Thymus (tissue), 11 donors: ENCODE data around the gene PIP5K1C. TPM values are rescaled to one million over a fixed set of nuclear protein-coding genes. Genes with fewer than 3 reads are reported as not detected.

Experiments used
- DNase-seq, 9 donors: peaks; one replicate each; pipeline ENCODE4 v3.0.0-alpha.2; 2013; ENCODE audit warnings: low spot score in 9 of 9, low read depth in 6 of 9, missing footprints in 1 of 9
- H3K27ac ChIP-seq, 2 donors: one replicate each; pipeline ENCODE4 v1.5.1; 2013; ENCODE audit warnings: control low read depth in 1 of 2, low read depth in 1 of 2, low read length in 1 of 2, mild to moderate bottlenecking in 1 of 2, moderate library complexity in 1 of 2
- H3K27me3 ChIP-seq, 2 donors: one replicate each; pipeline ENCODE4 v1.5.1; 2013; ENCODE audit warnings: low read length in 1 of 2; ENCODE audit not compliant: control insufficient read depth in 2 of 2, insufficient read depth in 1 of 2
- H3K36me3 ChIP-seq, 2 donors: one replicate each; pipeline ENCODE4 v1.5.1; 2013; ENCODE audit warnings: low read length in 1 of 2, mild to moderate bottlenecking in 1 of 2, moderate library complexity in 1 of 2; ENCODE audit not compliant: control insufficient read depth in 2 of 2, insufficient read depth in 2 of 2
- H3K4me1 ChIP-seq, 2 donors: one replicate each; pipeline ENCODE4 v1.5.1; 2013; ENCODE audit warnings: low read length in 2 of 2; ENCODE audit not compliant: control insufficient read depth in 2 of 2, insufficient read depth in 2 of 2
- H3K4me3 ChIP-seq, 2 donors: one replicate each; pipeline ENCODE4 v1.5.1; 2013; ENCODE audit warnings: low read length in 2 of 2, control low read depth in 1 of 2, mild to moderate bottlenecking in 1 of 2
- H3K9me3 ChIP-seq, 2 donors: one replicate each; pipeline ENCODE4 v1.5.1; 2013; ENCODE audit warnings: low read length in 1 of 2, mild to moderate bottlenecking in 1 of 2; ENCODE audit not compliant: control insufficient read depth in 2 of 2, insufficient read depth in 1 of 2
- WGBS: extraction: QIAGEN DNeasy Blood & Tissue Kit; methylation state at CpG from one replicate; pipeline ENCODE4 v1.1.7; 2013; 5-methylcytosine and 5-hydroxymethylcytosine counted together
- polyA plus RNA-seq: library from polyadenylated mRNA; stranded (reverse); fragments of 200-250 nt; gene quantifications from one replicate; pipeline ENCODE4 v1.2.3, GENCODE V29; 2013
- total RNA-seq: library from RNA; stranded (reverse); fragments of 120-200 nt; gene quantifications from one replicate; pipeline ENCODE4 v1.2.4, GENCODE V29; 2013
- donor health status: healthy.

PIP5K1C gene
- total and polyA plus RNA-seq, 2 donors, result 3.4 to 14.0 TPM

DNA sequence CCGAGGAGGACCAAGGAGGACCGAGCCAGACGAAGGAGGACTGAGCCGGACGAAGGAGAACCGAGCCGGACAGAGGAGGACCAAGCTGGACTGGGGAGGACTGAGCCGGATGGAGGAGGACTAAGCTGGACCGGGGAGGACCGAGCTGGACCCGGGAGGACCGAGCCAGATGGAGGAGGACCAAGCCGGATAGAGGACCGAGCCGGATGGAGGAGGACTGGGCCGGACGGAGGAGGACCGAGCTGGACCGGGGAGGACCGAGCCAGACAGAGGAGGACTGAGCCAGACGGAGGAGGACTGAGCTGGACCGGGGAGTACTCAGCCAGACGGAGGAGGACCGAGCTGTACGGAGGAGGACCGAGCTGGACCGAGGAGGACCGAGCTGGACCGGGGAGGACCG lies 3.2 kb downstream of the PIP5K1C start:
- Histone ChIP-seq H3K4me1 (peaks cover 3 to 12% of the 10 kb centered on the region in 2 donors), H3K4me3 (no peak overlapping the region), H3K27ac (no peak overlapping the region), H3K9me3 (no peaks in the 10 kb centered on the region), H3K27me3 (peaks cover 0 to 9% of the 10 kb centered on the region in 2 donors), H3K36me3 (peaks cover 2 to 6% of the 10 kb centered on the region in 2 donors)
- WGBS, result 98% methylated on average over 30 of the region's 30 CpGs
- DNase-seq, result no peak

- H3K36me3 ChIP-seq, result peaks cover 2 to 6% of the 10 kb centered on the region in 2 donors
- 94% methylated on average over 10 of the region's 10 CpGs for WGBS
- peaks cover 3 to 12% of the 10 kb centered on the region in 2 donors for H3K4me1 ChIP-seq
- H3K27me3 ChIP-seq, result peaks cover 0 to 9% of the 10 kb centered on the region in 2 donors
- no peak for DNase-seq
- no peaks in the 10 kb centered on the region for H3K9me3 ChIP-seq
- no peak overlapping the region for H3K27ac ChIP-seq
- no peak overlapping the region for H3K4me3 ChIP-seq
These were observed 3.6 kb downstream of the PIP5K1C start for GRCh38 chr19:3696660-3696995.

DNA sequence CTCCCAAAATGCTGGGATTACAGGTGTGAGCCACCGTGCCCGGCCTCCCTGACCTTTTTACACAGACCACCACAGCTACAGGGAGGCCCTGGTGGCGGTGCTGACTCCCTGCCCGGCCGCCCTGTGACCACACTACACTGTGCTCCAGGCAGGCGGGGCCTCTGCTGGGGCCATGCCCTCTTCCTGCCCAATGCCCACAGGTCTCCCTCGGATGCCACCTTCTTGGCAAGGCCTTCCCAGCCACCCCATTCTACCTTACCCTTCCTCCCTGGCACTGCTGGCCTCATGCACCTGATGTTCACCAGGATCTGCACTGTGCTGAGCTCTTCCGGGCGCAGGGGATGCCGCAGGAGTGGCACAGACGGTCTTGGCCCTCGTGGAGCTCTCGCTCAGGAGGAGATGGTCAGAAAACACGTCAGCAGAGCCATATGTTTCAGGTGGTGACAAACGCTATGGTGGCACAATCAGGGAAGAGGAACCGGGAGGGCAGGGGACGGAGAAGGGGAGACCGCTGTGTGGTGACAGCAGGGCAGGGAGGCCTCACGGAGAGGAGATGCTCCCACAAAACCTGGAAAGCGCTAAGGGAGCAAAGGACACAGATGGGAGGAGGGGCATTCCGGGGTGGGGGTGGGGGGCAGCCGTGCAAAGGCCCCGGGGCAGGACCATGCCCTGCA lies 4.1 kb downstream of the PIP5K1C start:
- H3K27ac ChIP-seq, result no peak overlapping the region
- 97% methylated on average over 23 of the region's 23 CpGs for WGBS
- H3K4me3 ChIP-seq, result no peak overlapping the region
- H3K4me1 ChIP-seq, result peaks cover 3 to 12% of the 10 kb centered on the region in 2 donors
- H3K9me3 ChIP-seq, result no peaks in the 10 kb centered on the region
- H3K36me3 ChIP-seq, result peaks cover 2 to 6% of the 10 kb centered on the region in 2 donors
- no peak for DNase-seq
- peaks cover 0 to 9% of the 10 kb centered on the region in 2 donors for H3K27me3 ChIP-seq

- no peak overlapping the region for H3K27ac ChIP-seq
- H3K4me1 ChIP-seq, result peaks cover 3 to 12% of the 10 kb centered on the region in 2 donors
- no peak overlapping the region for H3K4me3 ChIP-seq
- H3K9me3 ChIP-seq, result no peaks in the 10 kb centered on the region
- H3K27me3 ChIP-seq, result peaks cover 0 to 9% of the 10 kb centered on the region in 2 donors
- DNase-seq, result no peak
- WGBS, result 97% methylated on average over 25 of the region's 25 CpGs
- H3K36me3 ChIP-seq, result peaks cover 2 to 6% of the 10 kb centered on the region in 2 donors
These were observed 5.0 kb downstream of the PIP5K1C start for GRCh38 chr19:3695124-3695733.

GRCh38 chr19:3694361-3695123 lies 5.7 kb downstream of the PIP5K1C start:
- no peak overlapping the region for H3K4me3 ChIP-seq
- peaks cover 0 to 5% of the 10 kb centered on the region in 2 donors for H3K27me3 ChIP-seq
- 98% methylated on average over 42 of the region's 42 CpGs for WGBS
- no peaks in the 10 kb centered on the region for H3K9me3 ChIP-seq
- peaks cover 3 to 10% of the 10 kb centered on the region in 2 donors for H3K4me1 ChIP-seq
- no peak overlapping the region for H3K27ac ChIP-seq
- peaks cover 2 to 6% of the 10 kb centered on the region in 2 donors for H3K36me3 ChIP-seq
- no peak for DNase-seq

DNA sequence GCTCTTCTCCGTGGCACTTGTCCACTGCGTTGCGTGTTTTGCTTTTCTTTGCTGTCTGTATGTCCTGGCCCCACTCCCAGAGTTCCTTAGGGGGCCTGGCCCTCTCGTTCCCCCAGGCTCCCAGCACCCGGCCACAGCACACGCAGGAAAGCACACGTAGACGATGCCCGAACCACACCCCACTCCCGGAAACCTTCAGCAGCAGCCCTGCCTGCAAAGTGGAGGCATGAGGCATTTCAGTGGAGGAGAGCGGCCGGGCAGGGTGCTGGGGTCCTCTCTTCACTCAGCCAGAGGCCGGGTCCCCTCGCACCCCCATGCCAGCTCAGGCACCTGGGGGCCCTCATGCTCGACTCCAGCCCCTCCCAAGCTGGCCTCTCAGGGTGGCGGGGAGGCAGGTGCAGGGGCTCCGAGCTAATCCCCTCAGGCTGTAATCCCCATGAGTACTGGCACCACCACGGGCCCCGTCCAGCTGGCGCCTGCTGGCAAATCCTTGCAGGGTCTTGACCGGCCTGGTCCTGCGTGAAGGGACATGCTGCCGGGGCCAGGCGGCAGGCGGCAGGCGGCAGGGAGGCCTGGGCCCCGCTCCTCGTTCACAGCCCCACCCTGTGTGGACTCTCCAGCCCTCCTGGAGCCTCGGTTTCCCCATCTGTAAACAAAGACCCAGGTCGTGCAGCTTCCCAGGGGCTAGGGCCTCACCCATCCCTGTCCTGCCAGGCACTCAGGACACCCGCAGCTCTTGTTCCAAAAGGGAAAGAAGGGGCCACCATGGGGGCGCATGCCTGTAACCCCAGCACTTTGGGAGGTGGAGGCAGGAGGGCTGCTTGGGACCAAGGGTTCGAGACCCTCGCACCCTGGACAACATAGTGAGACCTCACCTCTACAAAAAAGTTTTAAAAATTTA lies 7.0 kb downstream of the PIP5K1C start:
- Histone ChIP-seq H3K9me3 (no peaks in the 10 kb centered on the region), H3K27ac (no peak overlapping the region), H3K36me3 (peaks cover 2 to 6% of the 10 kb centered on the region in 2 donors), H3K4me1 (peaks cover 2% of the 10 kb centered on the region in 2 donors), H3K27me3 (peaks cover 0 to 4% of the 10 kb centered on the region in 2 donors), H3K4me3 (no peak overlapping the region)
- DNase-seq, result no peak
- 97% methylated on average over 34 of the region's 34 CpGs for WGBS

DNA sequence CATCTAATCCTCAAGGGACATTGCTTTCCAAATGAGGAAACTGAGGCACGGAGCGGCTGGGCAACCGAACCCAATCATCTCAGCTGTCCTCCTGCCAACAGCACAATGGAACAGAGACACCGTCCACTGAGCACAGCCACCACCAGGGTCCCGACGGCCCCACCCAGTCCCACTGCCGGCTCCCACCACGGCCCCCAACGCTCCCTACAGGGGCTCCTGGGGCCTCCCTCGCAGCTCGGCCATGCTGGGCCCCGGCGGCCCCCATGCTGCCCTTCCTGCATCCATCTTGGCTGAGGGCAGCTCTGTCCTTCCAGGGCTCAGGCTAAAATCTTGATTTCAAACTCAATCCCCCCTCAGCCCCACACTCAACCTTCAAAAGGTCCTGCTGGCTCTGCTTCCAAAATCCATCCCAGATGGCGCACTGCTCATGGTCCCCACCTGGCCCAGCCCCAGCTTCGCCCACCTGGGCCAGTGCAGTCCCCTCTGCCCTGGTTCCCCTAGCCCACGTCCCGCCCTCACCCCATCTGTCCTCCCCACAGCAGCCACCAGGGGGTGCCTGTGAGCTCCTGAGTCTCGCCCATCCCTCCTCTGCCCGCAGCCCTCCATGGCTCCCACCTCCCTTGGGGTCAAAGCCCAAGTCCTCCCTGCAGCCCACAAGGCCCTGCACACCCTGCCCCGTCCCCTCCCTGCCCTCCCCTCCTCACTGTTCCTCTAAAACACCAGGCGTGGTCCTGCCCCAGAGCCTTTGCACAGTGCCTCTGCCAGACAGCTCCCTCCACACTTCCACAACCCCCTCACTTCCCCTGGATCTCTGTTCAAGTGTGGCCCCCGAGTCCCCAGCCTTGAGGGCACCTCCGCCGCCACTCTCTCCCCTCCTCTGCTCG lies 7.9 kb downstream of the PIP5K1C start:
- Histone ChIP-seq H3K27ac (no peak overlapping the region), H3K4me1 (peaks cover 7 to 11% of the 10 kb centered on the region in 2 donors)
- DNase-seq, result no peak

DNA sequence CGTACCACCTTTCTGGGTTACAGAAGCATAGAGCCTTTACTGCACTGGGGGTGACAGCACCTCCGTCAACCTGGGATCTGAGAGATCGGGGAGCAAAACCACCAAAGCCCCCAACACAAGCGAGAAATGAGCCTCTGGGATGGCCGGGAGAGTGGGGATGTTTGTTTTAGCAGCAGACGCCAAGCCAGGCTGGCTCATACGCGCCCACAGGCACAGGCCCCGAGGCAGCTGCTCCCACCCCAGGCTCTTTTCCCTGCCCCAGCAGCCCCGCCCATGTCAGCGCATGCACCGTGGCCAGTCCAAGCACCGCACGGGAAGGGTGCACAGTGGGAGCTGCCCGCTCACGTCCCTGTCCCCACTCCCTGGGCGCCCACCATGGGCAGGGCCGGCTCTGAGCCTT lies 8.5 kb downstream of the PIP5K1C start:
- H3K36me3 ChIP-seq, result peaks cover 2 to 6% of the 10 kb centered on the region in 2 donors
- H3K9me3 ChIP-seq, result peaks cover 0 to 2% of the 10 kb centered on the region in 2 donors
- no peak for DNase-seq
- no peak overlapping the region for H3K27ac ChIP-seq
- WGBS, result 99% methylated on average over 18 of the region's 18 CpGs
- H3K4me3 ChIP-seq, result no peak overlapping the region
- peaks cover 0 to 12% of the 10 kb centered on the region in 2 donors for H3K27me3 ChIP-seq
- H3K4me1 ChIP-seq, result peaks cover 8 to 14% of the 10 kb centered on the region in 2 donors

More for the DNA sequence above, 7.9 kb downstream of the PIP5K1C start:
- Histone ChIP-seq H3K27me3 (peaks cover 0 to 12% of the 10 kb centered on the region in 2 donors), H3K36me3 (peaks cover 2 to 6% of the 10 kb centered on the region in 2 donors), H3K9me3 (peaks cover 0 to 2% of the 10 kb centered on the region in 2 donors), H3K4me3 (no peak overlapping the region)
- WGBS, result 97% methylated on average over 25 of the region's 25 CpGs
